COR-L47 (cell line): ENCODE measurements around the gene MRAP.
"Not testable (repeated sequence)": the region's sequence is repeated elsewhere in the genome, so short reads cannot be mapped to it uniquely, and the experiment has no call there.

ENCODE experiments used
- DNase-seq: peaks from one replicate; lab custom pipeline; 2025; lab: John Stamatoyannopoulos, UW

The MRAP gene

GRCh38 chr21:32300117-32300681, 1.5 kb downstream of the MRAP start:
- no peak for DNase-seq

- no peak for DNase-seq
Observed at GRCh38 chr21:32301596-32301995, 2.9 kb downstream of the MRAP start.

GRCh38 chr21:32302560-32302959, 3.9 kb downstream of the MRAP start:
- no peak for DNase-seq

- no peak for DNase-seq
Observed at GRCh38 chr21:32303385-32303784, 4.7 kb downstream of the MRAP start.

GRCh38 chr21:32304998-32305397, 6.3 kb downstream of the MRAP start:
- DNase-seq: no peak

- no peak for DNase-seq
Observed at GRCh38 chr21:32306021-32306780, 7.5 kb downstream of the MRAP start.

- no peak for DNase-seq
Observed at GRCh38 chr21:32307706-32308105, 9.1 kb downstream of the MRAP start.

GRCh38 chr21:32308696-32309095, 10.0 kb downstream of the MRAP start:
- no peak for DNase-seq

GRCh38 chr21:32309906-32310460, 11.3 kb downstream of the MRAP start:
- no peak for DNase-seq

- DNase-seq: not testable (repeated sequence)
Observed at GRCh38 chr21:32310976-32311375, 12.3 kb downstream of the MRAP start.

GRCh38 chr21:32311621-32312020, 13.0 kb downstream of the MRAP start:
- DNase-seq: no peak

GRCh38 chr21:32312326-32312725, 13.7 kb downstream of the MRAP start:
- no peak for DNase-seq

GRCh38 chr21:32312976-32313375, 14.3 kb downstream of the MRAP start:
- no peak for DNase-seq

- DNase-seq: no peak
Observed at GRCh38 chr21:32314806-32315205, 16.2 kb downstream of the MRAP start.

GRCh38 chr21:32315511-32316281, 17.0 kb downstream of the MRAP start:
- DNase-seq: no peak

- no peak for DNase-seq
Observed at GRCh38 chr21:32316361-32317215, 17.9 kb downstream of the MRAP start.

- no peak for DNase-seq
Observed at GRCh38 chr21:32317726-32318125, 19.1 kb downstream of the MRAP start.

- DNase-seq: no peak
Observed at GRCh38 chr21:32319012-32319411, 20.4 kb downstream of the MRAP start.

GRCh38 chr21:32320059-32320458, 21.4 kb downstream of the MRAP start:
- no peak for DNase-seq

- DNase-seq: no peak
Observed at GRCh38 chr21:32320726-32321125, 22.1 kb downstream of the MRAP start.

GRCh38 chr21:32321480-32321879, 22.8 kb downstream of the MRAP start:
- DNase-seq: no peak

GRCh38 chr21:32322103-32322502, 23.4 kb downstream of the MRAP start:
- no peak for DNase-seq
